Measurements from ENCODE around the gene ANKRD13A. TPM values are rescaled to one million over a fixed set of nuclear protein-coding genes. Genes with fewer than 3 reads are reported as not detected.
A peak's percentile ranks its signal among the peaks of the same experiment; 100 is the strongest.
"Not testable (repeated sequence)": the region's sequence is repeated elsewhere in the genome, so short reads cannot be mapped to it uniquely, and the experiment has no call there.

ANKRD13A gene
- total RNA-seq, 3 donors from 2014 or later, result 66.4 to 172 (median 88.2) TPM

- peaks cover 0 to 11% of the 10 kb centered on the region in 2 donors for H3K4me1 ChIP-seq
- H3K27me3 ChIP-seq, result no peaks in the 10 kb centered on the region
- DNase-seq (ENCODE audit: low spot score in 2 of 2), result no peak
- intact Hi-C loops (cut with DNase I; ENCODE audit: low total_unique reads), result no loop called here
- no peak overlapping the region for H3K27ac ChIP-seq
- H3K36me3 ChIP-seq, result no peaks in the 10 kb centered on the region
- no peak overlapping the region for H3K4me3 ChIP-seq
- H3K9me3 ChIP-seq, result no peaks in the 10 kb centered on the region
- TF ChIP-seq POLR2AphosphoS5 (IDR thresholded peaks at IDR 0.05) (no peak), CTCF (IDR thresholded peaks at IDR 0.05) (no peak), POLR2A (IDR thresholded peaks at IDR 0.05) (no peak)
These were observed 47.4 kb downstream of the ANKRD13A start for GRCh38 chr12:110046451-110047187.

GRCh38 chr12:110047297-110047940, 48.2 kb downstream of the ANKRD13A start:
- intact Hi-C loops (cut with DNase I; ENCODE audit: low total_unique reads), result no loop called here
- Histone ChIP-seq H3K27ac (peak overlapping the region; percentile 74 to 81), H3K9me3 (no peaks in the 10 kb centered on the region), H3K4me1 (peaks cover 0 to 11% of the 10 kb centered on the region in 2 donors), H3K27me3 (no peaks in the 10 kb centered on the region), H3K36me3 (no peaks in the 10 kb centered on the region), H3K4me3 (peak overlapping the region; percentile 85 to 88 (median 88))
- TF ChIP-seq POLR2A (IDR thresholded peaks at IDR 0.05) (no peak), POLR2AphosphoS5 (IDR thresholded peaks at IDR 0.05) (no peak), CTCF (IDR thresholded peaks at IDR 0.05) (no peak)
- DNase-seq (ENCODE audit: low spot score in 2 of 2), result no peak

- no peaks in the 10 kb centered on the region for H3K9me3 ChIP-seq
- peak; percentile 89 to 91 for DNase-seq (ENCODE audit: low spot score in 2 of 2)
- H3K27ac ChIP-seq, result peak within 1 kb of the TSS; percentile 74 to 81
- peak within 1 kb of the TSS; percentile 85 to 88 (median 88) for H3K4me3 ChIP-seq
- H3K36me3 ChIP-seq, result no peaks in the 10 kb centered on the region
- H3K27me3 ChIP-seq, result no peaks in the 10 kb centered on the region
- H3K4me1 ChIP-seq, result peaks cover 0 to 11% of the 10 kb centered on the region in 2 donors
- TF ChIP-seq POLR2AphosphoS5 (IDR thresholded peaks at IDR 0.05) (peak; percentile 70 to 77 (median 74)), POLR2A (IDR thresholded peaks at IDR 0.05) (peak; percentile 20), CTCF (IDR thresholded peaks at IDR 0.05) (no peak)
- intact Hi-C loops (cut with DNase I; ENCODE audit: low total_unique reads), result no loop called here
These were observed 49.2 kb downstream of the ANKRD13A start, which contains the start of gene C12orf76 for GRCh38 chr12:110048242-110049027. C12orf76 (minus strand) TSS chr12:110048522; CDS start chr12:110048495, 27 bp downstream.

- H3K9me3 ChIP-seq; intact Hi-C loops (cut with DNase I; ENCODE audit: low total_unique reads); H3K36me3 ChIP-seq; DNase-seq (ENCODE audit: low spot score in 2 of 2); H3K27me3 ChIP-seq: not testable (repeated sequence)
- Histone ChIP-seq H3K4me1 (peaks cover 0 to 11% of the 10 kb centered on the region in 2 donors), H3K27ac (peak overlapping the region; percentile 74 to 81), H3K4me3 (peak overlapping the region; percentile 85 to 88 (median 88))
These were observed 49.8 kb downstream of the ANKRD13A start for GRCh38 chr12:110049034-110049433.

- H3K9me3 ChIP-seq; H3K36me3 ChIP-seq; H3K4me3 ChIP-seq; H3K27me3 ChIP-seq; intact Hi-C loops (cut with DNase I; ENCODE audit: low total_unique reads); DNase-seq (ENCODE audit: low spot score in 2 of 2); H3K27ac ChIP-seq: not testable (repeated sequence)
- H3K4me1 ChIP-seq, result peaks cover 0 to 11% of the 10 kb centered on the region in 2 donors
These were observed 50.4 kb downstream of the ANKRD13A start for GRCh38 chr12:110049666-110050065.

Data from breast epithelium (tissue), 4 donors.